T-cell (primary cell): ENCODE measurements around the gene ATAD1. TPM values are rescaled to one million over a fixed set of nuclear protein-coding genes. Genes with fewer than 3 reads are reported as not detected.

ENCODE experiments used
- ATAC-seq, 4 experiments: fragments of 200-7000 bp in 3 of 4; fragments of 150-1000 bp in 1 of 4; cut with Tn5 transposase; replicated peaks in 1 of 4; 1 replicate in 3 of 4; 2 replicates in 1 of 4; pipeline ENCODE4 v1.10.0; 2021; ENCODE audit warnings: moderate library complexity in 3 of 4, mild to moderate bottlenecking in 2 of 4, moderate number of reproducible peaks in 1 of 4
- CTCF ChIA-PET, 2 donors: fragments of 300-600 bp; sonication (Branson Sonifier 250); formaldehyde crosslinking; loops; one replicate each; lab custom pipeline; 2022; ENCODE audit warnings: antibody characterized with exemption in 2 of 2; lab: Charles Lee
- POLR2A ChIA-PET, 2 donors: fragments of 300-600 bp; sonication (Branson Sonifier 250); formaldehyde crosslinking; loops; one replicate each; lab custom pipeline; 2022; ENCODE audit warnings: antibody characterized with exemption in 2 of 2; lab: Charles Lee
- DNase-seq, 35 experiments: peaks; one replicate each; pipeline versions ENCODE4 v3.0.0 to v3.0.0-alpha.2; 2013 to 2023
- H3K27ac ChIP-seq: one replicate; pipeline ENCODE4 v1.5.1; 2013; ENCODE audit warnings: low read length
- H3K27me3 ChIP-seq, 2 experiments: replicated peaks in 1 of 2; 1 replicate in 1 of 2; 2 replicates in 1 of 2; pipeline versions ENCODE4 v1.6.1 to v1.7.0; 2013; ENCODE audit warnings: low read length in 1 of 2, mixed read lengths in 1 of 2; ENCODE audit not compliant: control insufficient read depth in 2 of 2, insufficient read depth in 2 of 2; ENCODE audit errors: extremely low read depth in 1 of 2
- H3K36me3 ChIP-seq, 2 donors: 1 replicate in 1 of 2; 2 replicates in 1 of 2; pipeline versions ENCODE4 v1.6.1 to v1.7.0; 2013; ENCODE audit warnings: low read length in 1 of 2; ENCODE audit not compliant: control insufficient read depth in 2 of 2, insufficient read depth in 1 of 2; ENCODE audit errors: extremely low read depth in 1 of 2
- H3K4me1 ChIP-seq, 2 experiments: 1 replicate in 1 of 2; 2 replicates in 1 of 2; pipeline versions ENCODE4 v1.6.1 to v1.7.0; 2013; ENCODE audit warnings: low read length in 2 of 2, mixed read lengths in 1 of 2; ENCODE audit not compliant: insufficient read depth in 2 of 2, control insufficient read depth in 1 of 2; ENCODE audit errors: extremely low read depth in 1 of 2
- H3K4me3 ChIP-seq, 2 donors: 1 replicate in 1 of 2; 2 replicates in 1 of 2; pipeline versions ENCODE4 v1.5.1 to v1.7.0; 2013; ENCODE audit warnings: mild to moderate bottlenecking in 2 of 2, low read length in 1 of 2, moderate library complexity in 1 of 2; ENCODE audit not compliant: control insufficient read depth in 1 of 2; ENCODE audit errors: extremely low read depth in 1 of 2
- H3K9me3 ChIP-seq: 2 replicates; pipeline ENCODE4 v1.7.0; 2013
- H3K27ac Mint-ChIP-seq, 2 donors: one replicate each; pipeline ENCODE4 v1.8.0; 2020 to 2021; ENCODE audit warnings: mild to moderate bottlenecking in 2 of 2, mixed read lengths in 2 of 2
- H3K27me3 Mint-ChIP-seq, 2 donors: one replicate each; pipeline ENCODE4 v1.8.0; 2021 to 2022; ENCODE audit warnings: mixed read lengths in 2 of 2
- H3K36me3 Mint-ChIP-seq: one replicate; pipeline ENCODE4 v1.8.0; 2021; ENCODE audit warnings: mixed read lengths
- H3K4me1 Mint-ChIP-seq, 3 donors: one replicate each; pipeline ENCODE4 v1.8.0; 2020 to 2022; ENCODE audit warnings: mixed read lengths in 3 of 3, mild to moderate bottlenecking in 1 of 3
- H3K4me3 Mint-ChIP-seq, 3 donors: one replicate each; pipeline ENCODE4 v1.8.0; 2020 to 2022; ENCODE audit warnings: mild to moderate bottlenecking in 3 of 3, mixed read lengths in 3 of 3, moderate library complexity in 3 of 3
- H3K9me3 Mint-ChIP-seq, 3 donors: one replicate each; pipeline ENCODE4 v1.8.0; 2020 to 2022; ENCODE audit warnings: mixed read lengths in 3 of 3
- WGBS: methylation state at CpG from one replicate; pipeline ENCODE4 v1.1.5; 2013; ENCODE audit warnings: missing lambda C conversion rate; ENCODE audit not compliant: insufficient coverage; 5-methylcytosine and 5-hydroxymethylcytosine counted together
- total RNA-seq, 35 experiments: library from RNA in 6 of 35; stranded (reverse) in 6 of 35; fragments of 120-200 nt in 1 of 35; gene quantifications; one replicate each; pipeline versions ENCODE4 v1.2.1 to v1.2.4 and lab custom pipeline; 2013 to 2026

Gene ATAD1
- total RNA-seq, 5 donors from 2014 or later (not counting 1 experiment from before 2014, with no cell fraction given): 35.2 to 43.8 (median 42.1) TPM

- H3K27ac Mint-ChIP-seq: peak overlapping the region; percentile 94 to 98
- peaks cover 3% of the 10 kb centered on the region for H3K36me3 Mint-ChIP-seq
- no peaks in the 10 kb centered on the region for H3K9me3 Mint-ChIP-seq
- DNase-seq (peak; percentile 41 to 76 (median 62)), ATAC-seq (peak; percentile 69 to 78 (median 72))
- Histone ChIP-seq H3K27ac (peak overlapping the region; percentile 82), H3K36me3 (no peaks in the 10 kb centered on the region), H3K4me1 (peaks cover 7 to 27% of the 10 kb centered on the region in 2 experiments), H3K4me3 (peak overlapping the region; percentile 79 to 87), H3K9me3 (no peaks in the 10 kb centered on the region), H3K27me3 (no peaks in the 10 kb centered on the region)
- H3K4me3 Mint-ChIP-seq: peak overlapping the region; percentile 90 to 99 (median 97)
- CTCF ChIA-PET: interaction anchor here (0.5 to 2.6 kb wide), 14 partner anchors 9 to 1155 kb away, joined by 3 to 10 read pairs (median 6); partner anchors contain the start of gene RNLS (in 1 of the 2)
- 17% methylated on average over 13 of the region's 29 CpGs for WGBS
- H3K27me3 Mint-ChIP-seq: no peaks in the 10 kb centered on the region
- POLR2A ChIA-PET: interaction anchor here (0.5 to 1.9 kb wide), 16 partner anchors 15 to 1065 kb away, joined by 3 to 8 read pairs (median 4); partner anchors contain the start of genes KLLN (in 1 of the 2), PTEN (in 1 of the 2) and RNLS (in 1 of the 2)
- peaks cover 38 to 40% (median 39%) of the 10 kb centered on the region in 3 donors for H3K4me1 Mint-ChIP-seq
These were observed 671 bp upstream of the ATAD1 start for GRCh38 chr10:87818505-87819288.

GRCh38 chr10:87816898-87817608, 973 bp downstream of the ATAD1 start:
- peak overlapping the region; percentile 82 for H3K27ac ChIP-seq
- H3K27me3 Mint-ChIP-seq: no peaks in the 10 kb centered on the region
- H3K4me1 Mint-ChIP-seq: peaks cover 38 to 42% (median 40%) of the 10 kb centered on the region in 3 donors
- H3K36me3 Mint-ChIP-seq: peaks cover 6% of the 10 kb centered on the region
- ATAC-seq: no peak
- no peaks in the 10 kb centered on the region for H3K9me3 Mint-ChIP-seq
- peaks cover 7 to 27% of the 10 kb centered on the region in 2 experiments for H3K4me1 ChIP-seq
- H3K4me3 ChIP-seq: peak overlapping the region; percentile 79 to 87
- ChIA-PET POLR2A (no interaction called here), CTCF (interaction anchor here in 1 of 2 donors (2.5 kb wide), 1 partner anchor 765 kb away, joined by 10 read pairs; the partner anchor contains the start of gene RNLS)
- peak in 1 of 35 experiments; percentile 11 for DNase-seq
- WGBS: 0% methylated on average over 1 of the region's 10 CpGs
- no peaks in the 10 kb centered on the region for H3K27me3 ChIP-seq
- no peaks in the 10 kb centered on the region for H3K9me3 ChIP-seq
- H3K4me3 Mint-ChIP-seq: peak overlapping the region; percentile 90 to 99 (median 97)
- peak overlapping the region; percentile 94 to 97 for H3K27ac Mint-ChIP-seq
- H3K36me3 ChIP-seq: peaks cover 0 to 6% of the 10 kb centered on the region in 2 donors

DNA sequence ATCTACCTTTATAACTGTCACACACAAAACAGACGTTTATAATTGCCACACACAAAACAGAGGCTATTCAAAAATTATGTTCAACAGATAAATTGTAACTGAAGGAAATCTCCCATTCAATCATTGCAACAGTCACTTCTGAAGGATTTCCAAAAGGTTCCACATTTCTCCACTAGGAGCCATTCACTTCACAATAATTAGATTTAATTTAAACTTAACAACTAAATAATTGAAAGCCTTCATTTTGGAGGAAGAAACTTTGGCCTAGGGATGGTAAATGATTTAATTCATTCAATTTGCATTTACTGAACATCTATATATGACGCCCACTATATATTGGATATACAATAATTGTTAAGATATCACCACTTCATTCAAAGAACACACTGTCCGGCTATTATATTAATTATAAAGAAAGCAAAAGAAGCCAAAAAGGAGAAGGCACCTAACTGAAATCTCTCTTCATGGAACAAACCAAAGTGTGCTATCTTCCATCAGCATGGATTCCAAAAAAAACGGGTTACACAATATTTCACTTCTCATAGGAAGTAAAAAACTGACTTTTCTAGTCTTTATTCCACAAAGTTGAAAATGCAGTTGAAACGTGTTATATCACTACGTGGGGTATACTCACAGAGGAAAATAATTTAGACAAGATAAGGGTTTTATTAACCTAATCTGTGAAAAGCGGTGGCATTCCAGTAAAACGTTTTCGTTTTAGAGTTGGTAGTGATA, 1.7 kb downstream of the ATAD1 start:
- ChIA-PET POLR2A (interaction anchor here (0.6 to 0.9 kb wide), 2 partner anchors 23 to 171 kb away, joined by 3 read pairs; no protein-coding TSS in a partner anchor), CTCF (interaction anchor here in 1 of 2 donors (0.5 kb wide), 1 partner anchor 43 kb away, joined by 4 read pairs; no protein-coding TSS in a partner anchor)
- Mint-ChIP-seq H3K9me3 (no peaks in the 10 kb centered on the region), H3K4me3 (peak overlapping the region; percentile 90 to 99 (median 97)), H3K4me1 (peaks cover 44 to 49% (median 44%) of the 10 kb centered on the region in 3 donors), H3K27ac (peak overlapping the region in 1 of 2 donors; percentile 94), H3K27me3 (no peaks in the 10 kb centered on the region), H3K36me3 (peaks cover 13% of the 10 kb centered on the region)
- Histone ChIP-seq H3K9me3 (no peaks in the 10 kb centered on the region), H3K27ac (peak overlapping the region; percentile 82), H3K36me3 (peaks cover 0 to 8% of the 10 kb centered on the region in 2 donors), H3K4me3 (no peak overlapping the region), H3K4me1 (peaks cover 7 to 27% of the 10 kb centered on the region in 2 experiments), H3K27me3 (no peaks in the 10 kb centered on the region)
- WGBS: no CpG with 5 or more reads among the region's 9 CpGs
- no peak for DNase-seq
- no peak for ATAC-seq

- H3K27me3 ChIP-seq: no peaks in the 10 kb centered on the region
- ChIA-PET POLR2A (interaction anchor here in 1 of 2 donors (0.6 kb wide), 1 partner anchor 317 kb away, joined by 4 read pairs; no protein-coding TSS in a partner anchor), CTCF (no interaction called here)
- peaks cover 0 to 3% of the 10 kb centered on the region in 2 experiments for H3K4me1 ChIP-seq
- peak overlapping the region in 1 of 2 donors; percentile 7 for H3K27ac Mint-ChIP-seq
- peaks cover 42 to 45% (median 43%) of the 10 kb centered on the region in 3 donors for H3K4me1 Mint-ChIP-seq
- ATAC-seq: no peak
- H3K9me3 ChIP-seq: peaks cover 5% of the 10 kb centered on the region
- no peak overlapping the region for H3K4me3 Mint-ChIP-seq
- H3K27ac ChIP-seq: no peak overlapping the region
- peaks cover 71% of the 10 kb centered on the region for H3K36me3 Mint-ChIP-seq
- 51% methylated on average over 2 of the region's 2 CpGs for WGBS
- H3K36me3 ChIP-seq: peaks cover 0 to 28% of the 10 kb centered on the region in 2 donors
- H3K4me3 ChIP-seq: no peak overlapping the region
- no peaks in the 10 kb centered on the region for H3K27me3 Mint-ChIP-seq
- peak in 1 of 35 experiments; percentile 8 for DNase-seq
- peaks cover 4 to 13% (median 10%) of the 10 kb centered on the region in 3 donors for H3K9me3 Mint-ChIP-seq
These were observed 13.0 kb downstream of the ATAD1 start for GRCh38 chr10:87804939-87805569.

DNA sequence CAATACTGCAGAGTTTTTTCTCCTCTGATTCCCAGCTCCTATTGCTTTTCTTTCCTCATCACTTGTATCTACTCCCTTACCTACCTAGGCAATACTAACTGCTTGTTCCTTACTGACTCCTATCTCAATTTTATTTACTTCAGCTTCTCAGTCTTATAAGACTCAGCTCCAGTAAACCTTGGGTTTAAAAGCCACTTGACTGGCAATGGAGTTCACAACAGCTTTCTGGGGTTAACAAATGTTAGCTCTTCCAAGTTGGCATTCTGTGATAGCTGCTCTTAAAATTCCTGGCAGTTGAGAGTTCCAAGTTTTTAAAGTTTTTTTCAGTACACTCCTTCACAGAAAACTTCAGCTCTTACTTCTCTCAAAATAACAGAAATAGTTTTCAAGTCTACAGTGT, 14.2 kb downstream of the ATAD1 start:
- peaks cover 47 to 55% (median 48%) of the 10 kb centered on the region in 3 donors for H3K4me1 Mint-ChIP-seq
- H3K27me3 ChIP-seq: no peaks in the 10 kb centered on the region
- POLR2A ChIA-PET: interaction anchor here in 1 of 2 donors (0.6 kb wide), 1 partner anchor 64 kb away, joined by 3 read pairs; no protein-coding TSS in a partner anchor
- DNase-seq: no peak
- no peaks in the 10 kb centered on the region for H3K27me3 Mint-ChIP-seq
- peaks cover 0 to 3% of the 10 kb centered on the region in 2 experiments for H3K4me1 ChIP-seq
- peaks cover 67% of the 10 kb centered on the region for H3K36me3 Mint-ChIP-seq
- no peak overlapping the region for H3K27ac ChIP-seq
- CTCF ChIA-PET: interaction anchor here (1.0 to 1.2 kb wide), 2 partner anchors 9 to 33 kb away, joined by 3 to 5 read pairs; no protein-coding TSS in a partner anchor
- no peak overlapping the region for H3K4me3 ChIP-seq
- H3K27ac Mint-ChIP-seq: no peak overlapping the region
- no peak for ATAC-seq
- peaks cover 0 to 23% of the 10 kb centered on the region in 2 donors for H3K36me3 ChIP-seq
- peaks cover 4 to 13% (median 10%) of the 10 kb centered on the region in 3 donors for H3K9me3 Mint-ChIP-seq
- H3K4me3 Mint-ChIP-seq: no peak overlapping the region
- peaks cover 5% of the 10 kb centered on the region for H3K9me3 ChIP-seq
